ENCODE results near the gene FOXRED2.

GRCh38 chr22:36471341-36471821, 35.5 kb downstream of the FOXRED2 start:
- TF ChIP-seq CTCF (IDR thresholded peaks at IDR 0.05) (no peak), EZH2 (IDR thresholded peaks at IDR 0.05) (no peak), EZH2phosphoT487 (IDR thresholded peaks at IDR 0.05) (no peak)

All from neural progenitor cell (in vitro differentiated cells).